GM18520 (cell line): ENCODE results near the gene KIF25.
"Not testable (repeated sequence)": the region's sequence is repeated elsewhere in the genome, so short reads cannot be mapped to it uniquely, and the experiment has no call there.

Source experiments
- ATAC-seq: cut with Tn5 transposase; IDR thresholded peaks from one replicate; pipeline ENCODE4 v1.9.1; 2021; ENCODE audit not compliant: unreplicated experiment

Gene KIF25

GRCh38 chr6:167974640-167975344, 22.7 kb upstream of the KIF25 start:
- no peak for ATAC-seq

GRCh38 chr6:167975458-167975857, 22.0 kb upstream of the KIF25 start:
- ATAC-seq, result no peak

GRCh38 chr6:167976116-167976657, 21.3 kb upstream of the KIF25 start:
- ATAC-seq, result not testable (repeated sequence)

- no peak for ATAC-seq
Observed at GRCh38 chr6:167976708-167977107, 20.8 kb upstream of the KIF25 start.

- ATAC-seq, result no peak
Observed at GRCh38 chr6:167977717-167978467, 19.6 kb upstream of the KIF25 start.

DNA sequence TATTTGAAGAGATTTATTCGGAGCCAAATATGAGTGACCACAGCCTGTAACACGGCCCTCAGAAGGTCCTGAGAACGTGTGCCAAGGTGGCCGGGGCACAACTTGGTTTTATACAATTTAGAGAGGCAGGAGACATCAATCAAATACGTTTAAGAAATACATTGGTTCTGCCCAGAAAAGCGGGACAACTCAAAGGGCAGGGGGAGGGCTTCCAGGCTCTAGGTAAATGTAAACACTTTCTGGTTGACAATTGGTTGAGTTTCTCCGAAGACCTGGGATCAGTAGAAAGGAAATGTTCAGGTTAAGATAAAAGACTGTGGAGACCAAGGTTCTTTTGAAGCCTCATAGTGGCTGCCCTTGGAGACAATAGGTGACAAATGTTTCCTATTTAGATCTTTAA, 18.9 kb upstream of the KIF25 start:
- no peak for ATAC-seq

- no peak for ATAC-seq
Observed at GRCh38 chr6:167979436-167980139, 17.9 kb upstream of the KIF25 start.

DNA sequence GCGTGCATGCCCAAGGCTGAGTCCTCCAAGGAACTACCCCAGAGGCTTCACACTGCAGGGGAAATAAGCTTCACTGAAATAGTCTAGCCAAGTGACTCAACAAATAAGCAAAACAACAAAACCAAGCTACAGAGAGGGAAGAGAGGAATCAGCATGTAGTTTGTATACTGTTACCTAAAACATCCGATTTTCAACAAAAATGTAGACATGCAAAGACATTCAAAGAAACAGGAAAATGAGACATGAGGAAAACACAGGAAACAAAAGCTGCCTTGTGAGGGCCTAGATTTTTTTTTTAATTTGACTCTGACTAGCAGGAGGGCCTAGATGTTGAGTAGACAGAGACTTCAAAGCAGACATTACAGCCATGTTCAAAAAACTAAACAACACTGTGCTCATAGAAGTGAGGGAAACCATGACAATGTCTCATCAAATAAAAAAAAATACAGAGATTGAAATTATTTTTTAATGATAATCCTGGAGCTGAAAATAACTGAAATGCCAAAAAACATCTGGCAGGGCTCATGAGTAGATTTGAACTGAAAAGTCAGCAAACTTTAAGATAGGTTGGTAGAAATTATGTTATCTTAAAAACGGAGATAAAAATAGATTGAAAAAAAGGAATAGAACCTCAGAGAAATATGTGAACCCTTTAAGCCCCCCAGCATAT, 16.4 kb upstream of the KIF25 start:
- no peak for ATAC-seq

DNA sequence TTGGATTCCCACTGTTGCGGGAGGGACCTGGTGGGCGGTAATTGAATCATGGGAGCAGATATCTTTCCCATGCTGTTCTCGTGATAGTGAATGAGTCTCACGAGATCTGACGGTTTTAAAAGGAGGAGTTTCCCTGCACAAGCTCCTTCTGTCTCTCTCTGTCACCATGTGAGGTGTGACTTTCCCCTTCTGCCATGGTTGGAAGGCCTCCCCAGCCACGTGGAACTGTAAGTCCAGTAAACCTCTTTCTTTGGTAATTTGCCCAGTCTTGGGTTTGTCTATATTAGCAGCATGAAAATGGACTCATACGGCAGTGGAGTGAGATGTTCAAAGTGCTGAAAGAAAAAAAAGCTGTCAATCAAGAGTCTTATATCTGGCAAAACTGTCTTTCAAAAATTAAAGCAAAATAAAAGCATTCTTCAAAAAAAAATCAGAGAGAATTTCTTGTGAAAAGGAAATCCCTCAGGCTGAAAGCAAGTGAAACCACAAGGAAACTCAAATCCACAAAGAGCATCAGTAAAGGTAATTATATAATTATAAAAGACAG, 15.5 kb upstream of the KIF25 start:
- ATAC-seq, result no peak

DNA sequence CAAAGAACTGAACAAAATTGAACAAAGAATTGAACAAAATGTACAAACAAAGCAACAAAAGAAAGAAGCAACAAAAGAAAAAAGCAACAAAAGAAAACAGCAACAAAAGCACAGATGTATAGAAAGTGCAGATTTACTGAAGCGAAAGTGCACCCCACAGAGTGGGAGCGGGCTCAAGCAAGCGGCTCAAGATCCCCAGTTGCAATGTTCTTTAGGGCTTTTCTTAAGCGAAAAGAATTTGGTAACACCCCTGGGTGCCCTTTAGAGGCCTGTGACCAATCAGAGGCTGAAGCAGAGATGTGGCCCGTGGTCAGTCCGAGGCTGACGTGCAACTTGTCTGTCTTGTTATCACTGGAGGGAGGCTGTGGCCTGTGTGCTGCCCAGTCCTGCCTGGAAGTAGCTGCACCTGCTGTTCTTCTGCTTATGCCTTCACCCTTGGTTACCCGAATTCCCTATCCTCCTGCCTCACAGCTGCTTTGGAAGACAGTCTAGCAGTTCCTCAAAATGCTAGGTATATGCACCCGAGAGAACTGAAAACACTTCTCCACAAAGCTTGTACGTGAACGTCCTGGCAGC, 13.2 kb upstream of the KIF25 start:
- no peak for ATAC-seq

DNA sequence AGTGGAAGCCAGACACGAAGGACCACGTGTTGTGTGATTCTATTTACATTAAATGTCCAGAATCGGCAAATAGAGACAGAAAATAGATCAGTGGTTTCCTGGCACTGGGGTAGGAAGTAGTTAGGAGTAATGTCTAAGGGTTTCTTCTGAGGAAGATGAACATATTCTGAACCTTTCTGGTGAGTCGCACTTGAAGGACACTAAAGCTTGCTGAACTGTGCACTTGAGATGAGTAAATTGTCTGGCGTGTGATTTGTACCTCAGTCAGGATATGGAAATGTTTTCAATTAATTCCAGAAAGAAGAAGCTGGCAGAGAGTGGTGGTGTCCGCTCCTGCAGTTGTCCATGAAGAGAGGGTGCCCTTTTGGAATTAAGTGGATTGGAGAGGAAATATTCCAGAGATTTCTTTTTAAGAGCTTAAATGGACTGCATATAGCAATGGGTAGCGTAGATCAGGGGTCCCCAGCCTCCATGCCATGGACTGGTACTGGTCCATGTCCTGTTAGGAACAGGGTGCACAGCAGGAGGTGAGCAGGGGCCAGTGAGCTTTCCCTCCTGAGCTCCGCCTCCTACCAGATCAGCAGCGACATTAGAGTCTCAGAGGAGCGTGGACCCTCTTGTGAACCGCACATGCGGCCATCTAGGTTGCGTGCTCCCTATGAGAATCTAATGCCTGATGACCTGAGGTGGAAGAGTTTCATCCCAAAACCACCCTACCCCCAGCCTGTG, 12.4 kb upstream of the KIF25 start:
- no peak for ATAC-seq

DNA sequence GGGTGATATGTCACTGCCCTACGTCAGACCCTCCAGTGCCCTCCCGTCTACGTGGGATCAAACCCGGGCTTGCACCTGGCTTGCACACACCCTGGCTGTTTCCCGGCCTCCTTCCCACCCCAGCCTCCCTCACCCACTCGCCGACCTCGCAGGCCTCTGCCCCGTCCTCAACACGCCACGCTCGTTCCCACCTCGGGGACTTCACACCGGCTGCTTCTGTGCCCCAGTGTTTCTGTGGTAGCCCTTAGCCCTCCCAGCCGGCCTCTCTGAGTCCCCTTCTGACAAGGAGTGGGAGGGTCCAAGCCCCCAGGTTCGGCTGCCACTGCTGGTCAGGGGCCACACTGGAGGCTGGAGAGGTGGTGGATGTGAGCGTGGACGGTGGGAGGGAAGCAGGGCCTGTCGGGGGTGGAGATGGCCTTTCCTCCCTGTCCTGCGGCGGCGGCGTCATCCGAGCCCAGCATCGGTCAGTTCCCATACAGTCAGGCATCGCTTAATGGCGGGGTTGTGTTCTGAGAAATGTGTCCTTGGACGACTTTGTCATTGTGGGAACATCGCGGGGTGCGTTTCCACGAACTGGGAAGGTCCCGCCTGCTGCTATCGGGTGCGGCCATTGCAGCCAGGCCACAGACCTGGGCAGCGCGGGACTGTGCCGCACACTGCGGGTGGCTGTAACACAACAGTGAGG, 11.4 kb upstream of the KIF25 start:
- no peak for ATAC-seq

DNA sequence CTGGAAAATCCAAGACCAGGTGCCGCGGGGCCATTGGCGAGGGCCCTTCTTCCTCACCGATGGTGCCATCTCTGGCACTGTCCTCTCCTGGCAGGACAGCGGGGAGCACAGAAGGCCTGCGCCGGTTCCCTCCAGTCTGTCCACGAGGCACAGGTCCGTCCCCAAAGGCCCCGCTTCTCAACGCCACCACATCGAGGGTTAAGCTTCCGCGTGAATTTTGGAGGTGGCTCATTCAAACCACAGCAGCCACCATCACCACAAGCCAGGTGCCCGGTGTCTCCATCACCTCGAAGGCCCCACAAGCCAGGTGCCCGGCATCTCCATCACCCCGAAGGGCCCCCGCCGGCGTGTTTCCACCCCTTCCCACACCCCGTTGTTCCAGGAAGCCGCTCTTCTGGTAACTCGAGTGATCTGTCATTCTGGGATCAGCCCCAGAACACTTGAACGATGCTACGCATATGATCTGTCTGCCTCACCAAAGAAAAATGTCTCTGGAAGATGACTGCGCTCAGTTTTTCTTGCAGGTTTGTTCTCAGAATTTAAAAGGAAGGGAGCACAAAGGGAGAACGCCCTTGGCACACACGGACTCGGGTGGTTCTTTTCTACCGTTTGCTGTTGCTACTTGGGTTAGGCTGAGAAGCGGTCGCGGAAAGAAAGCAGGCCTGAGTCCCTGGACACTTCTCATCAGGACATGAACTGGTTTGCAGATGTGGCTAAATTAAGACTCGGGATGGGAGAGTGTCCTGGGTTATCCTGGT, 9.9 kb upstream of the KIF25 start:
- no peak for ATAC-seq

DNA sequence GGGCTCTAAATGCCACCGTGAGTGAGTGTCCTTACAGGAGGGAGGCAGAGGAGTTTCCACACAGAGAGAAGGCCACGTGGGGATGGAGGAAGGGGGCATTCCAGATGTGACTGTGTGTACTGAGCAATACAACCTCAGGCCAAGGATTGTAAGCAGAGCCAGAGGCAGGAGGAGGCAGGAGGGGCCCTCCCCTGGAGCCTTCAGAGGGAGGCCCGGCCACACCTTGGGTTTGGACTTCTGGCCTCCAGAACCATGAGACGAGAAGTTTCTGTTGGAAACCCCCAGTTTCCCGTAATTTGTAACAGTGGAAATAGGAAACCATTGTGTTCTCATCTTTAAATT, 9.3 kb upstream of the KIF25 start:
- ATAC-seq, result no peak

- no peak for ATAC-seq
Observed at GRCh38 chr6:167988945-167989841, 8.3 kb upstream of the KIF25 start.

- no peak for ATAC-seq
Observed at GRCh38 chr6:167990016-167990945, 7.2 kb upstream of the KIF25 start.

GRCh38 chr6:167993169-167993568, 4.3 kb upstream of the KIF25 start:
- no peak for ATAC-seq
